ENCODE measurements around the gene AR.

DNA sequence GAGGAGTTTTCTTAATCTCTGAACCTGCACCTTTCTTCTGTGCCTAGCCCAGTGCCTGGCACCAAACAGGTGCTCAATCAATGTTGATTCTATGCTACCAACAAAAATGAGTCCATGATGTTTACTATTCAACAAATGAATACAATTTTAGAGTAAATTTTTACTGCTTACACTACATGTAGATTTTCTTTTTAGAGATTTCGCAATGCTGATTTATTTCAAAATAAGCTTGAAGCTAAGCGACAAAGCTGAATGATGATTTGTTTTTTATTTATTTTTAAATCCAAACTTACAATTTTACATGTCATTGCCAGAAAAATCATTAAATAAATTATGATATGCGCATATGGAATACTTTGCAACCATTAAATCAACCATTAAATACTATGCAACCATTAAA lies 55.7 kb downstream of the AR start:
- TF ChIP-seq, protein P1, sequence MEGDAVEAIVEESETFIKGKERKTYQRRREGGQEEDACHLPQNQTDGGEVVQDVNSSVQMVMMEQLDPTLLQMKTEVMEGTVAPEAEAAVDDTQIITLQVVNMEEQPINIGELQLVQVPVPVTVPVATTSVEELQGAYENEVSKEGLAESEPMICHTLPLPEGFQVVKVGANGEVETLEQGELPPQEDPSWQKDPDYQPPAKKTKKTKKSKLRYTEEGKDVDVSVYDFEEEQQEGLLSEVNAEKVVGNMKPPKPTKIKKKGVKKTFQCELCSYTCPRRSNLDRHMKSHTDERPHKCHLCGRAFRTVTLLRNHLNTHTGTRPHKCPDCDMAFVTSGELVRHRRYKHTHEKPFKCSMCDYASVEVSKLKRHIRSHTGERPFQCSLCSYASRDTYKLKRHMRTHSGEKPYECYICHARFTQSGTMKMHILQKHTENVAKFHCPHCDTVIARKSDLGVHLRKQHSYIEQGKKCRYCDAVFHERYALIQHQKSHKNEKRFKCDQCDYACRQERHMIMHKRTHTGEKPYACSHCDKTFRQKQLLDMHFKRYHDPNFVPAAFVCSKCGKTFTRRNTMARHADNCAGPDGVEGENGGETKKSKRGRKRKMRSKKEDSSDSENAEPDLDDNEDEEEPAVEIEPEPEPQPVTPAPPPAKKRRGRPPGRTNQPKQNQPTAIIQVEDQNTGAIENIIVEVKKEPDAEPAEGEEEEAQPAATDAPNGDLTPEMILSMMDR (IDR thresholded peaks at IDR 0.05; ENCODE audit: insufficient read depth, low read length, poor library complexity, severe bottlenecking) = no peak
- TF ChIP-seq EZH2phosphoT487 (conservative IDR thresholded peaks at IDR 0.05; ENCODE audit: low read length) = no peak

Measured in SU-DHL-6 (cell line).